Measurements from ENCODE around the gene SNAPC2.
A peak's percentile ranks its signal among the peaks of the same experiment; 100 is the strongest.
"Not testable (repeated sequence)": the region's sequence is repeated elsewhere in the genome, so short reads cannot be mapped to it uniquely, and the experiment has no call there.

The SNAPC2 gene

GRCh38 chr19:7918615-7919421, 1.3 kb upstream of the SNAPC2 start:
- no peak overlapping the region for H3K27ac ChIP-seq
- no peak for DNase-seq (ENCODE audit: low read depth, low spot score)

GRCh38 chr19:7920519-7921301, 572 bp downstream of the SNAPC2 start:
- peak overlapping the region; percentile 85 for H3K27ac ChIP-seq

GRCh38 chr19:7921302-7921966, 1.3 kb downstream of the SNAPC2 start:
- DNase-seq (ENCODE audit: low read depth, low spot score) = no peak
- H3K27ac ChIP-seq = peak overlapping the region; percentile 85

More at GRCh38 chr19:7920519-7921301, 572 bp downstream of the SNAPC2 start:
- DNase-seq (ENCODE audit: low read depth, low spot score) = peak; percentile 72

- peak overlapping the region; percentile 85 for H3K27ac ChIP-seq
- no peak for DNase-seq (ENCODE audit: low read depth, low spot score)
These were observed 2.1 kb downstream of the SNAPC2 start for GRCh38 chr19:7921967-7922835.

- no peak overlapping the region for H3K27ac ChIP-seq
- no peak for DNase-seq (ENCODE audit: low read depth, low spot score)
These were observed 2.7 kb downstream of the SNAPC2 start for GRCh38 chr19:7922836-7923195.

- no peak for DNase-seq (ENCODE audit: low read depth, low spot score)
These were observed 3.4 kb downstream of the SNAPC2 start for GRCh38 chr19:7923295-7924191.

GRCh38 chr19:7924241-7924640, 4.1 kb downstream of the SNAPC2 start:
- no peak for DNase-seq (ENCODE audit: low read depth, low spot score)
- H3K27ac ChIP-seq = no peak overlapping the region

More at GRCh38 chr19:7923295-7924191, 3.4 kb downstream of the SNAPC2 start:
- no peak overlapping the region for H3K27ac ChIP-seq

GRCh38 chr19:7924651-7925170, 4.6 kb downstream of the SNAPC2 start:
- H3K27ac ChIP-seq = no peak overlapping the region
- DNase-seq (ENCODE audit: low read depth, low spot score) = no peak

- no peak for DNase-seq (ENCODE audit: low read depth, low spot score)
- no peak overlapping the region for H3K27ac ChIP-seq
These were observed 5.2 kb downstream of the SNAPC2 start for GRCh38 chr19:7925171-7925851.

- DNase-seq (ENCODE audit: low read depth, low spot score) = no peak
- H3K27ac ChIP-seq = no peak within 1 kb of the TSS
These were observed 6.0 kb downstream of the SNAPC2 start, which contains the start of gene CTXN1 for GRCh38 chr19:7926021-7926726. TSS of gene CTXN1 (minus strand) at chr19:7926135. CDS start at chr19:7925538, 597 bp downstream.

GRCh38 chr19:7926727-7927604, 6.8 kb downstream of the SNAPC2 start:
- DNase-seq (ENCODE audit: low read depth, low spot score) = no peak
- no peak overlapping the region for H3K27ac ChIP-seq

GRCh38 chr19:7927605-7928333, 7.6 kb downstream of the SNAPC2 start:
- no peak for DNase-seq (ENCODE audit: low read depth, low spot score)
- H3K27ac ChIP-seq = peak overlapping the region; percentile 80

- peak overlapping the region; percentile 80 for H3K27ac ChIP-seq
- DNase-seq (ENCODE audit: low read depth, low spot score) = no peak
These were observed 8.2 kb downstream of the SNAPC2 start for GRCh38 chr19:7928334-7928706.

GRCh38 chr19:7928741-7929701, 8.9 kb downstream of the SNAPC2 start:
- H3K27ac ChIP-seq = peak overlapping the region; percentile 80
- DNase-seq (ENCODE audit: low read depth, low spot score) = peak; percentile 49

- DNase-seq (ENCODE audit: low read depth, low spot score) = not testable (repeated sequence)
- H3K27ac ChIP-seq = peak overlapping the region; percentile 80
These were observed 9.9 kb downstream of the SNAPC2 start for GRCh38 chr19:7930030-7930429.
